B cell (primary cell): ENCODE results near the gene CD300LD. TPM values are rescaled to one million over a fixed set of nuclear protein-coding genes. Genes with fewer than 3 reads are reported as not detected.

ENCODE experiments used
- ATAC-seq: fragments of 200-7000 bp; cut with Tn5 transposase; one replicate; pipeline ENCODE4 v1.10.0; 2021; ENCODE audit warnings: low read depth, mild to moderate bottlenecking, moderate number of reproducible peaks, moderate library complexity
- CTCF ChIA-PET: fragments of 350-600 bp; sonication (Branson Sonifier 250); formaldehyde crosslinking; loops from one replicate; lab custom pipeline; 2021; ENCODE audit warnings: antibody characterized with exemption, inconsistent platforms; lab: Charles Lee
- POLR2A ChIA-PET: fragments of 350-600 bp; sonication (Branson Sonifier 250); formaldehyde crosslinking; loops from one replicate; lab custom pipeline; 2021; ENCODE audit warnings: antibody characterized with exemption; lab: Charles Lee
- DNase-seq: peaks from one replicate; pipeline ENCODE4 v3.0.0; 2013
- H2AFZ ChIP-seq: 2 replicates; pipeline ENCODE4 v1.6.1; 2012; ENCODE audit warnings: mild to moderate bottlenecking, low read depth, low read length; ENCODE audit not compliant: insufficient read depth, poor library complexity, severe bottlenecking
- H3K27ac ChIP-seq, 2 donors: 1 replicate in 1 of 2; 2 replicates in 1 of 2; pipeline ENCODE4 v1.5.1; 2012 to 2013; ENCODE audit warnings: low read length in 2 of 2, mild to moderate bottlenecking in 2 of 2, moderate library complexity in 1 of 2
- H3K27me3 ChIP-seq, 4 experiments: fragments of 200-600 bp in 1 of 4; sonication (generic) in 1 of 4; replicated peaks in 1 of 4; 1 replicate in 2 of 4; 2 replicates in 2 of 4; pipeline versions ENCODE4 v1.6.1 to v1.7.0; 2013 to 2016; ENCODE audit warnings: low read length in 3 of 4, mild to moderate bottlenecking in 2 of 4, mixed read lengths in 1 of 4, moderate library complexity in 1 of 4; ENCODE audit not compliant: insufficient read depth in 4 of 4, control insufficient read depth in 3 of 4; ENCODE audit errors: control extremely low read depth in 1 of 4
- H3K36me3 ChIP-seq, 2 experiments: replicated peaks in 1 of 2; 1 replicate in 1 of 2; 2 replicates in 1 of 2; pipeline versions ENCODE4 v1.6.1 to v1.7.1; 2013; ENCODE audit warnings: low read length in 1 of 2; ENCODE audit not compliant: insufficient read depth in 2 of 2, control insufficient read depth in 1 of 2; ENCODE audit errors: control extremely low read depth in 1 of 2, extremely low read depth in 1 of 2
- H3K4me1 ChIP-seq, 2 donors: fragments of 200-600 bp in 1 of 2; sonication (generic) in 1 of 2; 1 replicate in 1 of 2; 2 replicates in 1 of 2; pipeline versions ENCODE4 v1.5.1 to v1.6.1; 2013 to 2017; ENCODE audit warnings: low read length in 2 of 2; ENCODE audit not compliant: control insufficient read depth in 2 of 2, insufficient read depth in 2 of 2
- H3K4me2 ChIP-seq: replicated peaks from 2 replicates; pipeline ENCODE3; 2012; ENCODE audit warnings: mild to moderate bottlenecking, low read depth, low read length; ENCODE audit not compliant: poor library complexity, severe bottlenecking
- H3K4me3 ChIP-seq, 5 experiments: fragments of 200-600 bp in 1 of 5; sonication (generic) in 1 of 5; 1 replicate in 3 of 5; 2 replicates in 2 of 5; pipeline versions ENCODE4 v1.5.1 to v1.7.0; 2011 to 2016; ENCODE audit warnings: low read length in 4 of 5, mild to moderate bottlenecking in 4 of 5, low read depth in 2 of 5, control low read depth in 1 of 5, moderate library complexity in 1 of 5; ENCODE audit not compliant: insufficient read depth in 1 of 5; ENCODE audit errors: control extremely low read depth in 1 of 5, extremely low read depth in 1 of 5
- H3K79me2 ChIP-seq: fragments of 200-600 bp; sonication (generic); one replicate; pipeline ENCODE4 v1.6.0; 2016; ENCODE audit warnings: low read length; ENCODE audit not compliant: control insufficient read depth, insufficient read depth
- H3K9ac ChIP-seq: fragments of 200-600 bp; sonication (generic); 2 replicates; pipeline ENCODE4 v1.6.1; 2017; ENCODE audit warnings: mild to moderate bottlenecking, low read length, moderate library complexity
- H3K9me3 ChIP-seq, 3 donors: one replicate each; pipeline versions ENCODE4 v1.6.1 to v1.7.1; 2013; ENCODE audit warnings: low read length in 2 of 3; ENCODE audit not compliant: control insufficient read depth in 2 of 3, insufficient read depth in 1 of 3; ENCODE audit errors: control extremely low read depth in 1 of 3
- H4K20me1 ChIP-seq: 2 replicates; pipeline ENCODE4 v1.6.0; 2012; ENCODE audit warnings: mild to moderate bottlenecking, low read length; ENCODE audit not compliant: insufficient read depth, control insufficient read depth, poor library complexity, severe bottlenecking
- H3K27ac Mint-ChIP-seq: one replicate; pipeline ENCODE4 v1.8.0; 2021; ENCODE audit warnings: mixed read lengths
- H3K27me3 Mint-ChIP-seq: one replicate; pipeline ENCODE4 v1.8.0; 2021; ENCODE audit warnings: mixed read lengths
- H3K4me1 Mint-ChIP-seq: one replicate; pipeline ENCODE4 v1.8.0; 2021; ENCODE audit warnings: mixed read lengths
- H3K4me3 Mint-ChIP-seq: one replicate; pipeline ENCODE4 v1.8.0; 2021; ENCODE audit warnings: mixed read lengths
- H3K9me3 Mint-ChIP-seq: one replicate; pipeline ENCODE4 v1.8.0; 2022; ENCODE audit warnings: mixed read lengths; ENCODE audit not compliant: insufficient read depth
- EZH2 ChIP-seq: IDR thresholded peaks from 2 replicates; pipeline ENCODE4 v1.6.1; 2012; ENCODE audit warnings: borderline replicate concordance, low read depth, mild to moderate bottlenecking, moderate library complexity, low read length; ENCODE audit not compliant: insufficient read depth, poor library complexity, severe bottlenecking
- WGBS: methylation state at CpG from one replicate; pipeline ENCODE4 v1.1.5; 2013; ENCODE audit warnings: missing lambda C conversion rate; ENCODE audit not compliant: insufficient coverage; 5-methylcytosine and 5-hydroxymethylcytosine counted together
- intact Hi-C: fragments of 100-400 bp; cut with micrococcal nuclease; formaldehyde crosslinking; loops from one replicate; pipeline ENCODE4 v1.10.0; 2022
- polyA plus RNA-seq: library from polyadenylated mRNA; depleted of rRNA; stranded (reverse); fragments of >200 nt; gene quantifications from 2 replicates; pipeline ENCODE4 v1.2.3, GENCODE V29; 2012
- total RNA-seq, 2 donors: library from RNA; stranded (reverse); fragments of 120-200 nt in 1 of 2; gene quantifications; 1 replicate in 1 of 2; 2 replicates in 1 of 2; pipeline versions ENCODE4 v1.2.3 to v1.2.4, GENCODE V29; 2013 to 2022
- TF ChIP-seq, protein P1 (sequence below): fragments of 200-600 bp; IDR thresholded peaks from one replicate; pipeline ENCODE4 v1.8.0; 2022; ENCODE audit warnings: antibody characterized with exemption, mild to moderate bottlenecking

Gene CD300LD
- total and polyA plus RNA-seq, 2 donors (not counting 1 experiment from before 2014, with no cell fraction given): not detected

DNA sequence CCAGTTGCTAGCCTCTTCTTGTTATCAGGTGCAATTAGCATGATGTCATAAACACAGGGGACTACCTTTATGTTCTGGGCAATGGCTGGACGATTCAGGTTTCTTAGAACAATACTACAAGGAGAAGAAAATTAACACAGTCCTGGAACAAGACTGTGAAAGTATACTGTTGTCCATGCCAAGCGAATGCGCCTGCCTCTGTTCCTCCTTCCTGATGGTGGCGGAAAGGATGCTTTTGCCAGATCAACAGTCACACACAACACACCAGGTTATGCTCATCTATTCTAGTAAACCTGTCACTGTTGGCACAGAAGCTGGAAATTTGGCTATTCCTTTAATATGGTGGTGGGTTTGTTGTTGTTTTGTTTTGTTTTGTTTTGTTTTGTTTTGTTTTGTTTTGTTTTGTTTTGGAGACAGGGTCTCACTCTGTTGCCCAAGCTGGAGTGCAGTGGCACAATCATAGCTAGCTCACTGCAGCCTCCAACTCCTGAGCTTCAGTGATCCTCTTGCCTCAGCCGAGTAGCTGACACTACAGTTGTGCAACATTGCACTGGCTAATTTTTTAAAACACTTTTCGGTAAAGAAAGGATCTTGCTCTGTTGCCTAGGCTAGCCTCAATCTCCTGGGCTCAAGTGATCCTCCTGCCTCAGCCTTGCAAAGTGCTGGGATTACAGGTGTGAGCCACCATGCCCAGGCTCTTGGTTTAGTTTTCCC, 3.1 kb upstream of the CD300LD start:
- Histone ChIP-seq H3K4me1 (peaks cover 27 to 29% of the 10 kb centered on the region in 2 donors), H4K20me1 (no peaks in the 10 kb centered on the region), H3K4me2 (no peak overlapping the region), H3K9ac (no peak overlapping the region), H3K27me3 (peaks cover 0 to 2% (median 0%) of the 10 kb centered on the region in 4 experiments), H2AFZ (no peak overlapping the region), H3K27ac (no peak overlapping the region), H3K36me3 (no peaks in the 10 kb centered on the region), H3K4me3 (no peak overlapping the region), H3K79me2 (no peaks in the 10 kb centered on the region), H3K9me3 (peaks cover 2 to 10% (median 4%) of the 10 kb centered on the region in 3 donors)
- ATAC-seq (no peak), DNase-seq (no peak)
- CTCF ChIA-PET: no interaction called here
- no peak overlapping the region for H3K4me3 Mint-ChIP-seq
- no peak overlapping the region for H3K27ac Mint-ChIP-seq
- no peaks in the 10 kb centered on the region for H3K9me3 Mint-ChIP-seq
- peaks cover 5% of the 10 kb centered on the region for H3K27me3 Mint-ChIP-seq
- TF ChIP-seq, protein P1, sequence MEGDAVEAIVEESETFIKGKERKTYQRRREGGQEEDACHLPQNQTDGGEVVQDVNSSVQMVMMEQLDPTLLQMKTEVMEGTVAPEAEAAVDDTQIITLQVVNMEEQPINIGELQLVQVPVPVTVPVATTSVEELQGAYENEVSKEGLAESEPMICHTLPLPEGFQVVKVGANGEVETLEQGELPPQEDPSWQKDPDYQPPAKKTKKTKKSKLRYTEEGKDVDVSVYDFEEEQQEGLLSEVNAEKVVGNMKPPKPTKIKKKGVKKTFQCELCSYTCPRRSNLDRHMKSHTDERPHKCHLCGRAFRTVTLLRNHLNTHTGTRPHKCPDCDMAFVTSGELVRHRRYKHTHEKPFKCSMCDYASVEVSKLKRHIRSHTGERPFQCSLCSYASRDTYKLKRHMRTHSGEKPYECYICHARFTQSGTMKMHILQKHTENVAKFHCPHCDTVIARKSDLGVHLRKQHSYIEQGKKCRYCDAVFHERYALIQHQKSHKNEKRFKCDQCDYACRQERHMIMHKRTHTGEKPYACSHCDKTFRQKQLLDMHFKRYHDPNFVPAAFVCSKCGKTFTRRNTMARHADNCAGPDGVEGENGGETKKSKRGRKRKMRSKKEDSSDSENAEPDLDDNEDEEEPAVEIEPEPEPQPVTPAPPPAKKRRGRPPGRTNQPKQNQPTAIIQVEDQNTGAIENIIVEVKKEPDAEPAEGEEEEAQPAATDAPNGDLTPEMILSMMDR: no peak
- TF ChIP-seq EZH2: no peak
- intact Hi-C loops: no loop called here
- peaks cover 35% of the 10 kb centered on the region for H3K4me1 Mint-ChIP-seq
- 75% methylated on average over 4 of the region's 6 CpGs for WGBS
- POLR2A ChIA-PET: interaction anchor here (0.7 kb wide), 1 partner anchor 17 kb away, joined by 3 read pairs; no protein-coding TSS in a partner anchor

- Histone ChIP-seq H3K79me2 (no peaks in the 10 kb centered on the region), H3K27ac (no peak overlapping the region), H3K4me3 (no peak overlapping the region), H3K4me1 (peaks cover 10 to 11% of the 10 kb centered on the region in 2 donors), H2AFZ (no peak overlapping the region), H3K36me3 (no peaks in the 10 kb centered on the region), H3K4me2 (peak overlapping the region; percentile 55), H3K9ac (no peak overlapping the region), H4K20me1 (no peaks in the 10 kb centered on the region), H3K27me3 (peaks cover 0 to 11% (median 0%) of the 10 kb centered on the region in 4 experiments), H3K9me3 (peaks cover 0 to 6% (median 2%) of the 10 kb centered on the region in 3 donors)
- Mint-ChIP-seq H3K27ac (no peak overlapping the region), H3K4me3 (no peak overlapping the region), H3K4me1 (peaks cover 14% of the 10 kb centered on the region), H3K27me3 (peaks cover 24% of the 10 kb centered on the region), H3K9me3 (no peaks in the 10 kb centered on the region)
- ChIA-PET CTCF (interaction anchor here (0.7 to 1.3 kb wide), 2 partner anchors 66 to 199 kb away, joined by 3 read pairs; no protein-coding TSS in a partner anchor), POLR2A (interaction anchor here (0.7 kb wide), 1 partner anchor 30 kb away, joined by 7 read pairs; no protein-coding TSS in a partner anchor)
- intact Hi-C loops: no loop called here
- WGBS: no CpG with 5 or more reads among the region's 1 CpG
- TF ChIP-seq, protein P1: no peak
- no peak for TF ChIP-seq EZH2
- ATAC-seq (no peak), DNase-seq (no peak)
Observed at GRCh38 chr17:74591503-74591902, 580 bp downstream of the CD300LD start.
